Stimulated activated CD4-positive, alpha-beta T cell treated with anti-CD3 and anti-CD28 coated beads, Interleukin-4, amount 100 ng/mL, for 1 hour (primary cell): Measurements from ENCODE around the gene C5orf22.
"Not testable (repeated sequence)": the region's sequence is repeated elsewhere in the genome, so short reads cannot be mapped to it uniquely, and the experiment has no call there.

Experiments used
- DNase-seq: peaks from one replicate; pipeline ENCODE4 v3.0.0-alpha.2; 2020

Gene C5orf22

DNA sequence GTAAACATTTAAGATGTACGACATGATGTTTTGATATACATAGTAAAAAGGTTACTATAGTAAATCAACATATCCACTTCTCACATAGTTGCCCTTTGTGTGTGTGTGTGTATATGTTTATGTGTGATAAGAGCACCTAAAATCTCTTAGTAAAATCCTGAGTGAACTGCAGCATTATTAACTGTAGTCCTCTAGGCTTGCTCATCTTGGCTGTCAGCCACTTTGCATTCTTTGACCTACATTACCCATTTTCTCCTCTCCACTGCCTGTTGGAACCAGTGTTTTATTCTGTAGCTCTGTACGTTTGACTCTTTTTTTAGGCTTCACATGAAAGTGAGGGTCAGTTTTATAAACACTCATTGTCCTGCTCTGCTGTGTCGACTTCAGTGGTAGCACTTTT is 24.4 kb downstream of the C5orf22 start:
- no peak for DNase-seq

- DNase-seq: no peak
These were observed 27.8 kb downstream of the C5orf22 start for GRCh38 chr5:31559942-31560341.

DNA sequence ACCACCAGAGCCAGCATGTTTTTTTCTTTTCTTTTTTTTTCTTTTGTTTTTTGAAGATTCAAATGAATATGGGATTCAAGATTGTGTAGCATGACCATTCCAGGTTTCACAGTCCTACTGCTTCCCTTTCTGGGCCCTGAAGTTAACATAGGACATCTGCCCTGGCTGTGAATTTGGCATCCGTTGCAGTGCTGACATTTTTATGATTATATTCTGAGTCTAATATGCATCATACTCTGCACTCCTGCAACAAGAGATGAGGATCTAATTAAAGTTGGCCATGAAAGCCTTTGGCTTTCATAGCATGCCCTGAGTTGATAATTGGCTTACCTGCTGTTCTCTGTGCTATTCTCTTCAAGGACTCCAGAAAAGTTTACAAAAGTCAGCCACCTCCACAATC is 29.8 kb downstream of the C5orf22 start:
- no peak for DNase-seq

DNA sequence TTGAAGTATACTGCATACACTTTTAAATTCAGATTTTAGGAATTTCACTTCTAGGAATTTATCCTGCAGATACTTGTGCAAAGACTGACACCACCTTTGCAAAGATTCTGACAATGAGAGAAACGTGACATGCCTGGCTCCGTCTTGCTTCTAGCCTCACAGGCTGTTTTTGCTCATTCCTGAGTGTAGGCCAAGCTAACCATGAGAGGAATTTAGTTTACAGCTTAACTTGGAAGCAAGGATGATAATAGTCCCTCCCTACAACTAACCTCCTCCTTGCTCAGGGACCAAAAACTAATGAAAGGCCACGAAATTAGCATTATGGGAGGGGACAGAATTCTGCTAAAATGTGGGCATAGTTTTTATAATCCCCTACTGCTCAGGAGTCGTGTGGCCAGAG is 31.1 kb downstream of the C5orf22 start:
- no peak for DNase-seq

DNA sequence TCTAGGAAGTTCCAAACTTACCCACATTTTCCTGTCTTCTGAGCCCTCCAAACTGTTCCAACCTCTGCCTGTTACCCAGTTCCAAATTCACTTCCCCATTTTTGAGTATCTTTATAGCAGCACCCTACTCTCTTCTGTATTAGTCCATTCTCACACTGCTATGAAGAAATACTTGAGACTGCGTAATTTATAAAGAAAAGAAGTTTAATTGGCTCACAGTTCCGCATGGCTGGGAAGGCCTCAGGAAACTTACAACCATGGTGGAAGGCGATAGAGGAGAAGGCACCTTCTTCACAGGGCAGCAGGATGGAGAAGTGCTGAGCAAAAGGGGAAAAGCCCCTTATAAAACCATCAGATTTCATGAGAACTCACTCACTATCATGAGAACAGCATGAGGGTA is 34.3 kb downstream of the C5orf22 start:
- DNase-seq: not testable (repeated sequence)

DNA sequence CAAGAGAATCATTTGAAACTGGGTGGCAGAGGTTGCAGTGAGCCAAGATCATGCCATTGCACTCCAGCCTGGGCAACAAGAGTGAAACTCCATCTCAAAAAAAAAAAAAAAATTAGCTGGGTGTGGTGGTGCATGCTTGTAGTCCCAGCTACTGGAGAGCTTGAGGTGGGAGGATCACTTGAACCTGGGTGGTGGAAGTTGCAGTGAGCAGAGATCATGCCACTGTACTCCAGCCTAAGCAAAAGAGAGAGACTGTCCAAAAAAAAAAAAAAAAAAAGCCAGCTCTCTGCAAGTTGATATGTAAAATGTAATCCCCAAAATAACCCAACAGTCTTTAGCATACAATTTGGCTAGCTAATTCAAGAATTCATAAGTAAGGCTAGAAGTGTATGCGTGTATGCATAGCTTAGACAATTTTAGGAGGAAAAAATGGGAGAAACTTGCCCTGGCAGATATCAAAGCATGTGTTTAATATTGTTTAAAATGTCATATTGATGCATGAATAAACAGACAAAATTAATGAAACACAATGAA is 36.3 kb downstream of the C5orf22 start:
- DNase-seq: no peak

GRCh38 chr5:31569068-31569467 is 37.0 kb downstream of the C5orf22 start:
- no peak for DNase-seq

GRCh38 chr5:31573494-31574142 is 41.5 kb downstream of the C5orf22 start:
- DNase-seq: no peak

DNA sequence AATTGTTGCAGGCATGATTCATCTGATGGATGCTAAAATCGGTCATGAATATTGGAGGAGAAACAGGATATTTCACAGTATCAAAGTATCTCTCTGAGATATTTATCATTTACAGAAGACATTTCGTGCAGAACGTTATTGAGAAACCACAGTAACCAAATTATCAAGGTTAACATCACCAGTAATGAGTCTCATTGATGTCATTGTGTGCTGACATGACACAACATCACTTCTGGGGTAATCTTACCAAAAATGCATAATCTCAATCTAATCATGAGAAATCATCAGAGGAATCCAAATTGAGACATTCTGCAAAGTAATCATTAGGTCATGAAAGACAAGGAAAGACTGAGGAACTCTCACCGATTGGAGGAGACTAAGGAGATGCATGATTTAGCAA is 42.7 kb downstream of the C5orf22 start:
- DNase-seq: no peak

- no peak for DNase-seq
These were observed 45.3 kb downstream of the C5orf22 start for GRCh38 chr5:31577438-31577837.

GRCh38 chr5:31579558-31579957 is 47.5 kb downstream of the C5orf22 start:
- no peak for DNase-seq

DNA sequence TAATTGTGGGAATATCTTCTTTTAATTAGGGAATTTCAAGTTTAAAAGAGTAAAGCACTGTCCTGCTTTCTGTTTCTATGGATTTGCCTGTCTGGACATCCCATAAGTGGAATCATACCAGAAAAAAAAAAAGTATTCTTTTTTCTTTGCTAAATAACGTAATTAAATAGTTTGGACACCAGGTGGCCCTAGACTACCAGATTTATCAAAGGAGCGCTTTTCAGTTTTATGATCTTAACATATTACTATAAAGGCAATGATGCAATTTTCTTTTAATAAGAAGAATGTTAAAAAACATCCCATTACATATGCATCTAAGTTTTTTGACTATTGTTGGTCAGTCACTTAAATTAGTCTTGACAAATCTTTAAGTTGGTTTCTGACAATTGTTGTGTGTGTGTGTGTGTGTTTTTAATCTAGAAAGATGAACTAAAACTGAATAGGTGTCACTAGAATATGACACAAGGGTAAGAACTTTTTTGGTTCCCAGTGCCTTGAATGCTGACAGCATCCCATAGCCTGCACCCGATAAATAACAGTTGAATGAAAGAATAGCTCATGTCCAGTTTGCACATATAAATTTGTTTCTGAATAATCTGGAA is 49.5 kb downstream of the C5orf22 start:
- no peak for DNase-seq

DNA sequence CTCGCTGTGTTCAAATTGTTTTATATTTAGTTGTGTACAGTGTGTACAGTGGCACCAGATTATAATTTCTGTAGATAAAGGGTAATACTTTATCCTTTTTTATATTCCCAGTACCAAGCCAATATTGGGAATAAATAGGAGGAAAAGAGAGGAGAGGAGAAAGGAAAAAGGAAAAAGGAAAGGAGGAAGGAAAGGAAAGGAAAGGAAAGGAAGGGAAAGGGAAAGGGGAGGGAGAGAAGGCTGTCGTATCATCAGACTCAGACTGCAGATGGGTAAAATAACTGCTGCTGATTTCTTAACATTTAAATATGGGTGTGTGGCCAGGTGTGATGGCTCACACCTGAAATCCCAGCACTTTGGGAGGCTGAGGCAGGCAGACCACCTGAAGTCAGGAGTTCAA is 51.0 kb downstream of the C5orf22 start:
- no peak for DNase-seq

DNA sequence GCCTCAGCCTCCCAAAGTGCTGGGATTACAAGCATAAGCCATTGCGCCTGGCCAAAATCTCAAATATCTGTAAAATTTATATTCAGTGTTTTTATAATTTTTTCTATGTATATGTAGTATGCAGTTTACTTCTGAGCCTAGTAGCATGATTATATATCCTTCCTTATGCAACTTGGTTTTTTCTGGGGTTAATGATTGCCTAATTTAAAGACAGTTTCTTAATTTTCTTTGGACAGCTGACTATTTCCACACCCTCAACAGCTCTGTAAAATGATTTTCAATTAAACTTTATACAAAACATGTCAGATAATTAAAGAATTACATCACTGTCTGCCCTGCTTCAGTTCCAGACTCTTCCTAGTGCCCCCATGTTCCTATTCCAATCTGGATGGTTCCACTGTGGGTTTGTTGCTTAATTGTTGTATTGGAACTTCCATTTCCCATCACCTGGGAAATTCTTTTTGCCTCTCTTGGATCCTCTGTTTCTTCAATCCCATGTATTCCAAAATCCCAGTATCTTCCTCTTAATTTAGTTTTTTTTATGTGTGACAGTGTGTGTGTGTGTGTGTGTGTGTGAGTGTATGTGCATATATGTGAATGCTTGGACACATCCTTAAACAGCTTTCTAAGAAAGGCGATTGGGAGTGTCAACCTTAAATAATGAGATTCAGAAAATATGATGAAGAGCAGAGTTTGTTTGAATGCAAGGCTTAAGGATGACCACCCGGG is 53.2 kb downstream of the C5orf22 start:
- no peak for DNase-seq

DNA sequence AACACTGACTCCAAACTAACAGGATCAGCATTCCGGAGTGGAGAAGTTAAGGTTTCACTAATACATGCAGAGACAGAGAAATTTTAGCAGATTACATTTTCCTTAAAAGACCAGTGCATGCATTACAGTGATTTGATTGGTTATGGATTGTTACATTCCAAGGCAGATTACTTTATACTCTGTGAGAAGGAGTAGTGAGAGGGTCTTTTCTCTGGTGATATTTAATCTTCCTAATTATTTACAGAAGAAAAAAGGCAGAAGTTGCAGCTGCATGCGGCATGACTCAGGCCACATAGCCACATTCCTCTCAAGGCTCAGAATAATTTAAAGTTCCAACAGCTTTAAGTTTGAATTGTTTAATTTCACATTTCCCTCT is 53.8 kb downstream of the C5orf22 start:
- no peak for DNase-seq

DNA sequence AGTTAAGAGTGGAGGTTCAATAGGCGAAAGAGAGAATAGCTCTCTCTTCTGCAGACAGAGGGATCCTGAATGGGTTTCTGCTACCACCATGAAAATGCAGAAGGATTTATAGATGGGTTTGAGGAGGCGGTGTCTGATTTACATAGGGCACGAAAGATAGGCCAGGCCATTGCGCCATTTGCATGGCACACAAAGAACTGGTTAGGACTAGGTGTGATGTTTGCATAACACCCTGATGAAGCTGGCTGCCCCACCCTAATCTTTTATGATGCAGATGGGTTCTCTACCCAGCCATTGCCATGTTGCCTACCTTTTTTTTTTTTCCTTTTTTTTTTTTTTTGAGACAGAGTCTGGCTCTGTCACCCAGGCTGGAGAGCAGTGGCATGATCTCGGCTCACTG is 55.4 kb downstream of the C5orf22 start:
- DNase-seq: no peak

DNA sequence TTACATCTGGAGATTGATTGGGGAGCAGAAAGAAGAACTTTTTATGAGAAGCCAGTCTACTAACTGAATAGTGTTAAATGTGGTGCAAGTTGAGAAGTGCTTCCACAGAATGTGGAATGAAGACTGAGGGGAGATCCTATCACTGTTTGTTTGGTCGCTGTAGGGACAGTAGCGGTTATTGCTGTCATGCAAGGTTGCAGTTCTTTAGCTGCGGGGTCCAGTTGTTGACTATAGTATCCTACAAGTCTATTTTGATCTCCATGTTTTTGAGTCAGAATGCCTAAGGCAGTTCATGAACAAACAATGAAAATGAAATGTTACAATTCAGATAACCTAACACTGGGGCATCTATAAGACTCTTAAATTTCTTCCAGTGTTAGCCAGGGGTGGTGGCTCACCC is 61.6 kb downstream of the C5orf22 start:
- DNase-seq: no peak

DNA sequence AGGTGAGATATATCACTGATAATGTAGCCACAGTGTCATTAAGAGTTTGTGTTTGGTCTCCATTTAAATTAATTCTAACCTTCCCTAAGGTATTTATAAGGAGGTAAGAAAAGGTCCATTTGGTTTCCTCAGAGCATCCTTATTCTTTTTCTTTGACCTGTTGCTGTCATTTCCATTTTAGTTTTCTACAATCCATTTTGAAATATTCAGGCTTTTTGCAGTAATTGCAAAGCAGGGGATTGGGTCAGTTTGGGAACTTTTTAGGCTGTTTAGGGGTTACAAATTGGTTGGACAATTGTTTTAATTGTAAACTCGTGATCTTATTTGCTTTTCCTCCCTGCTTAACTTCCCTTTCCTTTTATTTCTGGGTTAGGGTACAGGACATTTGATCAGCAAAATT is 64.3 kb downstream of the C5orf22 start:
- no peak for DNase-seq

DNA sequence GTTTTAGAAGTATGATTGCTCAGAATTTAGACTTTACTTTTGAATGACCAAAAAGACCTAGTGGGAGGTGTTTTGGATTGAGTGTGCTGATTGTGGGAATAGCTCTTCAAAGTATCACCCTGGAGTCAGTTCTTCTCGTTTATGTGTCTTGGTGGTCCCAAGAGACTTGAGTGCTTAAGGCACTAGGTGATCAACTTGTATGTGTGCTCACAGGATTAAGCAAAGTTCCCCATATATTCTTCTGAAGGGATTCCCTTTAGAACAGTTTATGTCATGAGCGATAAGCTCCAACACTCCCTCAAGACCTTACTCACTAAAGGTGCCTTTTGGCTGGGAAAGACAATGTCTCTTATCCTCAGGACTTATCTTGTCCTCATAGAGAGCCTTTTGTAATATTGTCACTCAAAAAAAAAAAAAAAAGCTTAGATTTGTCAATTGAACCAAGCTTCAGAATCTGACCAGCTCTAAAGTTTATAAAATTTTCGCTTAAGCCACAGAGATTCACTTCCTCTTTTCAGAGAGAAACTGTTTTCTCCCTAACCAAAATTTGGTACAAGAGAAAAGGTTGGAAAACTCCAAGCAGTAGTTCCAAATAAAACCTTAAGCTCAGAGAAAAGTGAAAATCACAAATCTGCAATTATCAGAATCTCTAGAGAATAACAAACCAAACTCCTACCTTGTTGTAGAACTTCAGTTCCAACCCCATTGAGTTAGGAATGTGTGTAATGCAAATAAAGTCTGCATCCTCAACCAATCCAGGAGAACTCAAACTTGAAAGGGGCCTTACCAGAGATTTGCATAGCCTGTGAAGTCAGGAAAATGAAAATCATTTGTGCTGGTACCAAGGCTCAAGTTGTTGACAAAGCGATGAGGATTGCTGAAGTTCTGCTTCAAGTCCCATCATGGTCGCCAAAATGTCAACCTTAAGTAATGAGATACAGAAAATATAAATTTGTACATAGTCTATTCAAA is 66.8 kb downstream of the C5orf22 start:
- DNase-seq: no peak

DNA sequence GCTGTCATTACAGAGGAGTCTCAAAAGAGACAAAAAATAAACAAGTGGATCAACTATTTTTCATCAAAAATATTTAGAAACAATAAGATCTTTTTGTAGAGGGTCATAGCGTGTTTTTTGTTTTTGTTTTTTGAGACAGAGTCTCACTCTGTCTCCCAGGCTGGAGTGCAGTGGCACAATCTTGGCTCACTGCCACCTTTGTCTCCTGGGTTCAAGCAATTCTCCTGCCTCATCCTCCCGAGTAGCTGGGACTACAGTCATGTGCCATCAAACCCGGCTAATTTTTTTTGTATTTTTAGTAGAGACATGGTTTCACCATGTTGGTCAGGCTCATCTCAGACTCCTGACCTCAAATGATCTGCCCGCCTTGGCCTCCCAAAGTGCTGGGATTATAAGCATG is 70.2 kb downstream of the C5orf22 start:
- DNase-seq: not testable (repeated sequence)

DNA sequence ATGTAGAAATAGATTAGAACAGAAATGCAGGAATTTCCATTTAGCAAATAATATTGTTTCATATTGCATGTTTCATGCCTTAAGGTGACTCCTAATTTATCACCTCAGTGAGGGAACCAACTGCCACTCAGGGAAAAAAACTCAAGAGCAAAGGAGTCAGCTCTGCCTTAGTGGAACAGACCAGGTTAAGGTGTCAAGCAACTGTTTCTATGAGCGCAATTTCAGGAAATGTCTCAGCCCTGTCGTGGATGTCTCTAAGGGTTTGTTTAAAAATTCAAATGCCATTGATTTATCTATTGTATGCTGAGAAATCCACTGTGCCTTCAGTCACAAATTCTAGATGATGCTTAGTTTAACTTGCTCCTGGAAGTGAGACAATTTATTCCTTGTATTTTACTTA is 72.1 kb downstream of the C5orf22 start:
- DNase-seq: no peak

GRCh38 chr5:31604644-31605043 is 72.5 kb downstream of the C5orf22 start:
- no peak for DNase-seq
